RWPE1 (cell line): ENCODE results near the gene MYORG.
A peak's percentile ranks its signal among the peaks of the same experiment; 100 is the strongest.

Experiments
- CTCF ChIA-PET: fragments of 350-600 bp; sonication (Branson Sonifier 250); formaldehyde crosslinking; extraction: SDS; loops from one replicate; lab custom pipeline; 2021; lab: Yijun Ruan, JAX
- POLR2A ChIA-PET: fragments of 400-600 bp; formaldehyde crosslinking; extraction: SDS; loops from one replicate; lab custom pipeline; 2020; ENCODE audit warnings: antibody characterized with exemption; ENCODE audit not compliant: low non-redundant PET; lab: Yijun Ruan, JAX
- DNase-seq: peaks from one replicate; pipeline ENCODE4 v3.0.0; 2012; ENCODE audit warnings: low spot score
- H3K27ac ChIP-seq: fragments of 450-650 bp; 2 replicates; pipeline ENCODE4 v1.5.1; 2017
- TF ChIP-seq, protein P1 (sequence below): fragments of 450-650 bp; conservative IDR thresholded peaks from 2 replicates; pipeline ENCODE4 v1.5.1; 2017; ENCODE audit warnings: low read depth, mild to moderate bottlenecking

MYORG gene

DNA sequence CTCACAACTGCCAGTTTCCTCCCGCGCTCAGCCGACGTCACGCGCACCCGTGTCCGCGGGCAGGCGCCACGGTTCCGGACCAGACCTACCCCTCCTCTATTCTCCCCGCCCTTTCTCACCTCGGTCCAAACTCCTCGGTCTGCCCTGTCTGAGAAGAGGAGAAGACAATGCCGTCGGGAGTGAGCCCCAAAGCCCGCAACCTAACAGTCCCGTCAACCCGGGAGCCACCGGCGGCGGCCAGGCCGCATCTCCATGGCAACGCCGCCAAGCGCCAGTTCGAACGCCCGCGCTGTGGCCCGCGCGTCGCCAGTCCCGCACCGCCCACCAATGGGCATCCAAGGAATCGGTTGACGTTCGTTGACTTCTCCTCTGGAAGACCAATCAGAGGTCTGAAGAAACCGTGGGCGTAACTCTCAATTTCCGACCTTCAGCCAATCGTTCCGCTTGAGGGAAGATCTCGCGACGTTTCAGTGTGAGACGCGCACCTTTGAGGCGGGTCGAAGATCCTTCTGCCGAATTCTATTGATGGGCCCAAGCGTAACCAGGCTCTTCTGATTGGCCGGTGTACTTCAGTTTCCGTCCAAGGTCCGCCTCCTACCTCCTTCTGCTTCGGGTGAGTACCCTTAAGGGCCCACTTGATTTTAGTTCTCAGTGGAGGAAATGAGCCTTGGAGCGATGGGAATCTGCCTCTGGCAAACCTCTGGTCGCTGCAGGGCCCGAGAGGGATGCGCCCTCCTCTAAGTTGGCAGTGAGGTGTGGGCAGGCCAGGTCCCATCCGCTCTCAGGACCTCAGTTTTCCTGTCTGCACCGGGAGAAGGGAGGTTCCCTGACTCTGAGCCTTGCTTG, 47.5 kb downstream of the MYORG start, which contains the start of the genes KIF24 and NUDT2:
Gene KIF24, minus strand, starts transcription at position 282 of the 846 bp plus-strand sequence. CDS start 17,922 bp downstream, outside the sequence.
Gene NUDT2, plus strand, starts transcription at position 583 of the 846 bp plus-strand sequence. CDS start 9,471 bp downstream, outside the sequence.
- peak within 1 kb of the TSS; percentile 93 for H3K27ac ChIP-seq
- ChIA-PET POLR2A (no interaction called here), CTCF (no interaction called here)
- peak; percentile 99 for DNase-seq
- TF ChIP-seq, protein P1, sequence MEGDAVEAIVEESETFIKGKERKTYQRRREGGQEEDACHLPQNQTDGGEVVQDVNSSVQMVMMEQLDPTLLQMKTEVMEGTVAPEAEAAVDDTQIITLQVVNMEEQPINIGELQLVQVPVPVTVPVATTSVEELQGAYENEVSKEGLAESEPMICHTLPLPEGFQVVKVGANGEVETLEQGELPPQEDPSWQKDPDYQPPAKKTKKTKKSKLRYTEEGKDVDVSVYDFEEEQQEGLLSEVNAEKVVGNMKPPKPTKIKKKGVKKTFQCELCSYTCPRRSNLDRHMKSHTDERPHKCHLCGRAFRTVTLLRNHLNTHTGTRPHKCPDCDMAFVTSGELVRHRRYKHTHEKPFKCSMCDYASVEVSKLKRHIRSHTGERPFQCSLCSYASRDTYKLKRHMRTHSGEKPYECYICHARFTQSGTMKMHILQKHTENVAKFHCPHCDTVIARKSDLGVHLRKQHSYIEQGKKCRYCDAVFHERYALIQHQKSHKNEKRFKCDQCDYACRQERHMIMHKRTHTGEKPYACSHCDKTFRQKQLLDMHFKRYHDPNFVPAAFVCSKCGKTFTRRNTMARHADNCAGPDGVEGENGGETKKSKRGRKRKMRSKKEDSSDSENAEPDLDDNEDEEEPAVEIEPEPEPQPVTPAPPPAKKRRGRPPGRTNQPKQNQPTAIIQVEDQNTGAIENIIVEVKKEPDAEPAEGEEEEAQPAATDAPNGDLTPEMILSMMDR, result no peak

DNA sequence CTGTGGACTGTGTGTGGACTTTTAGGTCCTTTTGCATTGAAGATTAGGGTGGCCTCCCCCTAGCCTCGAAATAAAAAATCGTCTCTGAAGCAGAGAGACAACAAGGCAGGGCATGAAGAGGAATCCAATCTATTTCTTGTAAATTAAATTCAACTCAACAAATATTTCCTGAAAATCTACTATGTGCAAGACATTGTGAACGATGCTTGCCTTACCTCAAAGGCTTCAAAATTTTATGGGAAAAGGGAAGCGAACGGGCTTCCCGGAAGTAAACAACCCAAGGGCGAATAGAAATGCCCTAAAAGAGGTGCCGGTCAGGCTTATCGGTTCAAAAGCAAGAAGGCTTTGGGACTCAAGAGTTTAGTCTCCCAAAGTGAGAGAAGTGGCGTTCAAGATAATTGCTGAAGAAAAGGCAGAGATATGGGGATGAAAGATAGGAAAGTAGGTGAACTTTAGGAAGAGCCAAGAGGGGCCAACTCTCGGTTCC, 48.2 kb downstream of the MYORG start:
- peak; percentile 39 for DNase-seq
- POLR2A ChIA-PET, result interaction anchor here (0.5 kb wide), 1 partner anchor 28 kb away, joined by 3 read pairs; no protein-coding TSS in a partner anchor

DNA sequence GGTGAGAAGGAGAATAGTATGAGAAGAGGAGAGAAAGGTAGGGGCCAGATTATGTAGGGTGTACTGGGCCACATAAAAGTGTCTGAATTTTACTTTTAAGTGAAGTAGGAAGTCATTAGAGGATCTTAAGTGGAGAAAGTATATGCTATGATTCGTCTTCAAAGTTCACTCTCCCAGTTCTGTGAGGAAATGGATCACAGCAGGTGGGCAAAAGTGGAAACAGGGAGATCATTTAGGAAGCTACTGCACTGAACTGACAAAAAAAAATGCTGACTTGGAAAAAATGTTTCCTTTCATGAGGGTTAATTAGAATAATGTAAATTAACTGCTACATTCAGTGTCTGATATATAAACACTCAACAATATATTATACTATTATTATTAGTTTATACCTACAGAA, 50.0 kb downstream of the MYORG start:
- CTCF ChIA-PET, result no interaction called here
- TF ChIP-seq, protein P1, result no peak
- POLR2A ChIA-PET, result no interaction called here
- H3K27ac ChIP-seq, result no peak overlapping the region
- DNase-seq, result no peak

More for the DNA sequence above, 48.2 kb downstream of the MYORG start:
- CTCF ChIA-PET, result no interaction called here
- peak overlapping the region; percentile 93 for H3K27ac ChIP-seq
- TF ChIP-seq, protein P1, result no peak

DNA sequence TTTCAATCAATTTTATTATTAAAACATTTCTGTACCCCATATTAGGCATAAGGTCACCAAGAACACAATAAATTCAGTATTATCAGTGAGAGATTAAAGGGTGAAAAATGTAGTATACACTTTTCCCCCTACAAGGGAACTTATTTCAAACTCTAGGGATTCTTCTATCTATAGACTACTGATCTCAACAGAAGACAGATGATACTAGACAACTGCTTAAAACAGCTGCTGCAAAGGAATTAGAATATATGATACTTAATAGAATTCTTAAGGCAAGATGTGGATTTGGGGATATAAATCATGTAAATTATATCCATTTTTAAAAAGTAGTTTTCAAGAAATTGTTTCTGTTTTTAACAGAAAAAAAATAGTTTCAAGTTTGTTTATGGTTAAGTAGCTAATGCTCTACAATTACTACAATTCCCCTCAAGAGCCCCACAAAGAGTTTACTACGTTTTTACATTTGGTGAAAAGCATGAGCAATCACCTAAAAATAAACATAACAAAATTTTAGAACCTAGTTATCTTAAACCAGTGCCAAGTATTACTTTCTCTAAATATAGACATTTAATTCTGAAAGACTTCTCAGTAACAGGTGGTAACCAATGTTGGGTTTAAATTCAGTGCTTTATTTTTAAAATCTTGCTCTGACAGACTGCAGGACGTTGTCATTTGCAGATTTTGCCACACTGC, 53.7 kb downstream of the MYORG start:
- POLR2A ChIA-PET, result no interaction called here

DNA sequence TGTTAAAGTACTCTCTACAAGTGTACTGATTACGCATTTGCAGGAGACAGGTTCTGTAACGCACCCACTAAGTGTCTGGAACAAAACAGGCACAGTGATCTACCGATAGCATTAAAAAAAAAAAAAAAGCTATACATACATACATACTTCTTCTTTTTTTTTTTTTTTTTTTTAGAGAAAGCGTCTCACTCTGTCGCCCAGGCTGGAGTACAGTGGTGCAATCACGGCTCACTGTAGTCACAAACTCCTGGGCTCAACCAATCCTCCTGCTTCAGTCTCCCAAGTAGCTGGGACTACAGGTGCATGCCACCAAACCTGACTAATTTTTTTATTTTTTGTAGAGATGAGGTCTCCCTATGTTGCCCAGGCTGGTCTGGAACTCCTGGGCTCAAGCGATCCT, 55.2 kb downstream of the MYORG start:
- H3K27ac ChIP-seq, result no peak overlapping the region
- CTCF ChIA-PET, result no interaction called here

More for the DNA sequence above, 53.7 kb downstream of the MYORG start:
- CTCF ChIA-PET, result no interaction called here
- no peak for DNase-seq
- no peak overlapping the region for H3K27ac ChIP-seq
- TF ChIP-seq, protein P1, result no peak

More for the DNA sequence above, 55.2 kb downstream of the MYORG start:
- POLR2A ChIA-PET, result no interaction called here
- TF ChIP-seq, protein P1, result no peak
- no peak for DNase-seq
